Measurements from ENCODE around the gene ADAMTS14. TPM values are rescaled to one million over a fixed set of nuclear protein-coding genes. Genes with fewer than 3 reads are reported as not detected.

Gene ADAMTS14
- total RNA-seq, 2 experiments from 2014 or later = 0.03 TPM; not detected in 1

DNA sequence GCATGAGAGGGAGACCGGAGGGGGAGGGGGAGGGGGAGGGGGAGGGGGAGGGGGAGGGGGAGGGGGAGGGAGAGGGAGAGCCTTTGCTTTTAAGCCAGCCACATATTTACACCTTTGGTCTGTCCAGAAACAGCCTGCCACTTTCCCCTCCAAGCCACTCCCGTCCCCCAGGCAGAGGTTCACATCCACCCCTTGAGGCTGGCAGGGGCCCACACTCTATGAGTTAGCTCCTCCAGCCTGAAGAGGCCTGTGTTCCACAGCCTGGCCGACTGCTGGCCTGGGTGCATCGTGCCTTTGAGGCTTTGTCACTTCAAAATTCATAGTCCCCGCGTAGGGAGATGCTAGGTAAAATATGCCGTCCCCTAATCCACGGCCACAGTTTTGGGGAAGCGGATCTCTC, 16.5 kb downstream of the ADAMTS14 start:
- Histone ChIP-seq H3K4me1 (ENCODE audit: insufficient read depth, low read length, poor library complexity, severe bottlenecking) (no peaks in the 10 kb centered on the region), H2AFZ (ENCODE audit: low read length) (no peak overlapping the region), H3K9me2 (ENCODE audit: insufficient read depth, low read length) (no peaks in the 10 kb centered on the region), H4K20me1 (ENCODE audit: insufficient read depth, low read length) (no peaks in the 10 kb centered on the region), H3K79me2 (ENCODE audit: insufficient read depth, low read depth, low read length) (no peaks in the 10 kb centered on the region), H3K27ac (ENCODE audit: low read depth, low read length, poor library complexity, severe bottlenecking) (no peak overlapping the region), H3K4me2 (ENCODE audit: low read length) (no peak overlapping the region), H3K4me3 (ENCODE audit: low read depth, low read length, poor library complexity, severe bottlenecking) (no peak overlapping the region), H3K9me3 (ENCODE audit: low read length) (no peaks in the 10 kb centered on the region), H3K36me3 (ENCODE audit: insufficient read depth, low read length) (no peaks in the 10 kb centered on the region)
- ChIA-PET POLR2A (no interaction called here), CTCF (ENCODE audit: unreplicated experiment) (no interaction called here)
- no peak for DNase-seq (ENCODE audit: low spot score)
- BruUV-seq (replicated peaks) = no TSS peak
- intact Hi-C loops (cut with micrococcal nuclease; ENCODE audit: unreplicated experiment) = no loop called here
- TF ChIP-seq, protein P1, sequence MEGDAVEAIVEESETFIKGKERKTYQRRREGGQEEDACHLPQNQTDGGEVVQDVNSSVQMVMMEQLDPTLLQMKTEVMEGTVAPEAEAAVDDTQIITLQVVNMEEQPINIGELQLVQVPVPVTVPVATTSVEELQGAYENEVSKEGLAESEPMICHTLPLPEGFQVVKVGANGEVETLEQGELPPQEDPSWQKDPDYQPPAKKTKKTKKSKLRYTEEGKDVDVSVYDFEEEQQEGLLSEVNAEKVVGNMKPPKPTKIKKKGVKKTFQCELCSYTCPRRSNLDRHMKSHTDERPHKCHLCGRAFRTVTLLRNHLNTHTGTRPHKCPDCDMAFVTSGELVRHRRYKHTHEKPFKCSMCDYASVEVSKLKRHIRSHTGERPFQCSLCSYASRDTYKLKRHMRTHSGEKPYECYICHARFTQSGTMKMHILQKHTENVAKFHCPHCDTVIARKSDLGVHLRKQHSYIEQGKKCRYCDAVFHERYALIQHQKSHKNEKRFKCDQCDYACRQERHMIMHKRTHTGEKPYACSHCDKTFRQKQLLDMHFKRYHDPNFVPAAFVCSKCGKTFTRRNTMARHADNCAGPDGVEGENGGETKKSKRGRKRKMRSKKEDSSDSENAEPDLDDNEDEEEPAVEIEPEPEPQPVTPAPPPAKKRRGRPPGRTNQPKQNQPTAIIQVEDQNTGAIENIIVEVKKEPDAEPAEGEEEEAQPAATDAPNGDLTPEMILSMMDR (conservative IDR thresholded peaks at IDR 0.05; ENCODE audit: low read length) = no peak
- no peak for TF ChIP-seq EZH2phosphoT487 (IDR thresholded peaks at IDR 0.05; ENCODE audit: borderline replicate concordance, low read depth, low read length)

DNA sequence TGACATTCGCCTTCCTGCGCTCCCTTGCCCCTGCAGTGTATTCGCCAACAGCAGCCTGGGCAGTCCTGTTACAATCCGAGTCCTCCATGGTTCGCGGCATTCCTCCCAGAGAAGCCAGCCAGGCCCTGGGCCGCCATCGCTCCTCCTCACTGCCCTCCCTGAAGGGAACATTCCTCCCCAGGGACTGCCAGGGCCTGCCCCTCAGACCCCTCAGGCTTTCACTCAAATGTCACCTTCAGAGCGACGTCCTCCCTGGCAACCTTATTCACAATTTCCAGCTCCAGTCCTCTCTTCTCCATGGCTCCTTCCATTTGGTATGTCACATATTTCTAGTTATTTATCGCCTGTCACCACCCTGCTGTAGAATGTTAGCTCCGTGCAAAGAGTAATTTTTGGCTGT, 17.4 kb downstream of the ADAMTS14 start:
- Histone ChIP-seq H3K36me3 (ENCODE audit: insufficient read depth, low read length) (no peaks in the 10 kb centered on the region), H3K79me2 (ENCODE audit: insufficient read depth, low read depth, low read length) (no peaks in the 10 kb centered on the region), H3K27ac (ENCODE audit: low read depth, low read length, poor library complexity, severe bottlenecking) (no peak overlapping the region), H3K4me1 (ENCODE audit: insufficient read depth, low read length, poor library complexity, severe bottlenecking) (no peaks in the 10 kb centered on the region), H3K9me3 (ENCODE audit: low read length) (no peaks in the 10 kb centered on the region), H3K4me2 (ENCODE audit: low read length) (no peak overlapping the region), H2AFZ (ENCODE audit: low read length) (no peak overlapping the region), H3K9me2 (ENCODE audit: insufficient read depth, low read length) (no peaks in the 10 kb centered on the region), H3K4me3 (ENCODE audit: low read depth, low read length, poor library complexity, severe bottlenecking) (no peak overlapping the region), H4K20me1 (ENCODE audit: insufficient read depth, low read length) (no peaks in the 10 kb centered on the region)
- BruUV-seq (replicated peaks) = no TSS peak
- POLR2A ChIA-PET = no interaction called here
- CTCF ChIA-PET (ENCODE audit: unreplicated experiment) = no interaction called here
- no peak for TF ChIP-seq EZH2phosphoT487 (IDR thresholded peaks at IDR 0.05; ENCODE audit: borderline replicate concordance, low read depth, low read length)
- TF ChIP-seq, protein P1 (conservative IDR thresholded peaks at IDR 0.05; ENCODE audit: low read length) = no peak
- no peak for DNase-seq (ENCODE audit: low spot score)
- intact Hi-C loops (cut with micrococcal nuclease; ENCODE audit: unreplicated experiment) = no loop called here

DNA sequence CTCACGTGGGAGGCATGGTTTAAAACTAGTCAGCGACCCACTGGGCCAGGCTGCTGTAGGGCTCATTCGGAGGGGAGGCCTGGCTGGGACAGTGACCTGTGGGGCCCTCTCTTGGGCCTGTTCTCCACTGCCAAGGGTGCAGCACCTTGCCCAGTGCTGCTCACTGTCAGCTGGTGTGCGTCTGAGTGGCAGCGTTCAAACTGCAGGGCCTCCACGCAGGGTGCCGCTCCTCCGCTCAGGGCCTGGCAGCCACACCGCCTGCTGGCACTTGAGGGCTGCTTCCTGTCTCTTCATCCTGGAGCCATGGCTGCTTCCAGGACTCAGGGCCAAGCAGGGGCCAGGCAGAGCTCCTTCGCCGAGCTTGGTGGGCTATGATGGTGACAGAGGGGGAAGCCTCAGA, 18.3 kb downstream of the ADAMTS14 start:
- no peak overlapping the region for H2AFZ ChIP-seq (ENCODE audit: low read length)
- H3K4me3 ChIP-seq (ENCODE audit: low read depth, low read length, poor library complexity, severe bottlenecking) = no peak overlapping the region
- H3K9me2 ChIP-seq (ENCODE audit: insufficient read depth, low read length) = no peaks in the 10 kb centered on the region
- H3K27ac ChIP-seq (ENCODE audit: low read depth, low read length, poor library complexity, severe bottlenecking) = no peak overlapping the region
- H3K9me3 ChIP-seq (ENCODE audit: low read length) = no peaks in the 10 kb centered on the region
- ChIA-PET POLR2A (no interaction called here), CTCF (ENCODE audit: unreplicated experiment) (no interaction called here)
- H3K36me3 ChIP-seq (ENCODE audit: insufficient read depth, low read length) = no peaks in the 10 kb centered on the region
- no peak for DNase-seq (ENCODE audit: low spot score)
- intact Hi-C loops (cut with micrococcal nuclease; ENCODE audit: unreplicated experiment) = no loop called here
- BruUV-seq (replicated peaks) = no TSS peak
- no peaks in the 10 kb centered on the region for H3K79me2 ChIP-seq (ENCODE audit: insufficient read depth, low read depth, low read length)
- H3K4me2 ChIP-seq (ENCODE audit: low read length) = no peak overlapping the region
- H4K20me1 ChIP-seq (ENCODE audit: insufficient read depth, low read length) = no peaks in the 10 kb centered on the region
- no peak for TF ChIP-seq EZH2phosphoT487 (IDR thresholded peaks at IDR 0.05; ENCODE audit: borderline replicate concordance, low read depth, low read length)
- TF ChIP-seq, protein P1 (conservative IDR thresholded peaks at IDR 0.05; ENCODE audit: low read length) = no peak
- H3K4me1 ChIP-seq (ENCODE audit: insufficient read depth, low read length, poor library complexity, severe bottlenecking) = no peaks in the 10 kb centered on the region

Data from OCI-LY7 (cell line).